K562 (cell line): Measurements from ENCODE around the gene HOXC10. TPM values are rescaled to one million over a fixed set of nuclear protein-coding genes. Genes with fewer than 3 reads are reported as not detected.

Source experiments
- ATAC-seq: fragments of 200-7000 bp; cut with Tn5 transposase; 3 replicates; pipeline ENCODE4 v1.9.1; 2020; ENCODE audit warnings: moderate library complexity
- BruUV-seq: library from RNA; stranded (reverse); fragments of 400-500 nt; replicated peaks from 2 replicates; lab custom pipeline; 2021; lab: Mats Ljungman, UMichigan
- CTCF ChIA-PET: fragments of 300-600 bp; formaldehyde crosslinking; extraction: SDS; loops from one replicate; lab custom pipeline; 2021; ENCODE audit warnings: low intra/inter-chr PET ratio; lab: Yijun Ruan, JAX
- POLR2A ChIA-PET: fragments of 300-600, 350-650 bp; sonication (Branson Sonifier 250); formaldehyde crosslinking; extraction: SDS; loops from one replicate; lab custom pipeline; 2021; ENCODE audit warnings: antibody characterized with exemption, inconsistent platforms; lab: Yijun Ruan, JAX
- DNase-seq, 4 experiments: peaks; one replicate each; pipeline versions ENCODE4 v3.0.0 to v3.0.0-alpha.2; 2011 to 2018; ENCODE audit warnings: low spot score in 3 of 4, mixed read lengths in 3 of 4; ENCODE audit errors: extremely low read depth in 1 of 4
- FAIRE-seq: peaks from 2 replicates; lab custom pipeline; 2011; peaks lifted over from hg19 to GRCh38; lab: Jason Lieb, UNC
- H2AFZ ChIP-seq: 2 replicates; pipeline ENCODE4 v1.6.0; 2011; ENCODE audit warnings: low read depth, low read length, control low read depth, inconsistent platforms
- H3K27ac ChIP-seq: fragments of 200-600 bp; 3 replicates; pipeline ENCODE4 v1.8.0; 2011; ENCODE audit warnings: low read depth, mild to moderate bottlenecking, control low read depth, inconsistent platforms, low read length, moderate library complexity, mixed read lengths; ENCODE audit errors: extremely low read depth
- H3K27me3 ChIP-seq, 2 experiments: fragments of 300-600 bp in 1 of 2; 2 replicates in 1 of 2; 3 replicates in 1 of 2; pipeline versions ENCODE4 v1.6.0 to v1.8.0; 2011; ENCODE audit warnings: inconsistent platforms in 2 of 2, low read length in 2 of 2, mild to moderate bottlenecking in 1 of 2, mixed read lengths in 1 of 2, moderate library complexity in 1 of 2; ENCODE audit not compliant: control insufficient read depth in 2 of 2, insufficient read depth in 2 of 2
- H3K36me3 ChIP-seq: fragments of 300-600 bp; 3 replicates; pipeline ENCODE4 v1.8.0; 2011; ENCODE audit warnings: mild to moderate bottlenecking, low read length, inconsistent platforms; ENCODE audit not compliant: control insufficient read depth, insufficient read depth
- H3K4me1 ChIP-seq, 2 experiments: fragments of 200-600 bp in 1 of 2; replicated peaks in 1 of 2; 2 replicates in 1 of 2; 3 replicates in 1 of 2; pipeline versions ENCODE4 v1.5.1 to v1.8.0; 2011; ENCODE audit warnings: inconsistent platforms in 2 of 2, low read length in 2 of 2, mild to moderate bottlenecking in 1 of 2, mixed read lengths in 1 of 2, moderate library complexity in 1 of 2; ENCODE audit not compliant: control insufficient read depth in 2 of 2, insufficient read depth in 2 of 2
- H3K4me2 ChIP-seq: 2 replicates; pipeline ENCODE4 v1.6.1; 2011; ENCODE audit warnings: low read length, control low read depth, inconsistent platforms, mixed read lengths; ENCODE audit not compliant: insufficient read depth
- H3K4me3 ChIP-seq: fragments of 200-600 bp; sonication (generic), shearing (Covaris generic); 2 replicates; pipeline ENCODE4 v1.5.1; 2016; ENCODE audit warnings: control low read depth, inconsistent platforms
- H3K79me2 ChIP-seq: fragments of 200-600 bp; 3 replicates; pipeline ENCODE4 v1.8.0; 2011; ENCODE audit warnings: low read length, inconsistent platforms; ENCODE audit not compliant: control insufficient read depth, insufficient read depth
- H3K9ac ChIP-seq, 2 experiments: 2 replicates each; pipeline versions ENCODE4 v1.6.0 to v1.6.1; 2011; ENCODE audit warnings: low read depth in 2 of 2, low read length in 2 of 2, control low read depth in 1 of 2, inconsistent platforms in 1 of 2, mild to moderate bottlenecking in 1 of 2, mixed read lengths in 1 of 2; ENCODE audit not compliant: insufficient read depth in 1 of 2
- H3K9me1 ChIP-seq: one replicate; pipeline ENCODE4 v1.6.0; 2011; ENCODE audit warnings: inconsistent platforms, mild to moderate bottlenecking, low read length, moderate library complexity; ENCODE audit not compliant: control insufficient read depth, insufficient read depth
- H3K9me3 ChIP-seq: replicated peaks from 2 replicates; pipeline ENCODE4 v1.5.1; 2011; ENCODE audit warnings: low read depth, low read length, inconsistent platforms; ENCODE audit not compliant: control insufficient read depth, insufficient read depth
- H4K20me1 ChIP-seq: replicated peaks from 2 replicates; pipeline ENCODE4 v1.6.1; 2011; ENCODE audit warnings: low read length, inconsistent platforms, mixed read lengths; ENCODE audit not compliant: control insufficient read depth, insufficient read depth
- RBM17 ChIP-seq: fragments of 200-400 bp; formaldehyde crosslinking; IDR thresholded peaks from 2 replicates; pipeline ENCODE4 v1.6.1; 2017; ENCODE audit warnings: low read depth, mild to moderate bottlenecking, low read length, borderline replicate concordance
- WGBS: fragments of 100-300 bp; shearing (Covaris generic); methylation state at CpG from one replicate; pipeline ENCODE4 v1.1.6; 2016; ENCODE audit warnings: low coverage, mixed read lengths; ENCODE audit not compliant: insufficient coverage; ENCODE audit errors: missing lambda C conversion rate; 5-methylcytosine and 5-hydroxymethylcytosine counted together
- in situ Hi-C: fragments of 300-500 bp; cut with MboI; formaldehyde crosslinking; loops from 4 replicates; pipeline ENCODE4 v1.15.0; 2018; ENCODE audit warnings: inconsistent platforms, mixed read lengths
- intact Hi-C: fragments of 100-400 bp; cut with micrococcal nuclease; formaldehyde crosslinking; loops from 2 replicates; pipeline ENCODE4 v1.14.2; 2022
- polyA plus RNA-seq, 8 experiments: library from polyadenylated mRNA; depleted of rRNA in 4 of 8; stranded (reverse) in 5 of 8; unstranded in 3 of 8; fragments of >200 nt; fragmentation: Nextera tagmentation in 2 of 8; fragmentation: Illumina TruSeq in 1 of 8; extraction: Ambion mirVana in 2 of 8; extraction: Trizol in 1 of 8; gene quantifications; 2 replicates each; pipeline versions ENCODE4 v1.2.1 to v1.2.3, GENCODE V29; 2011 to 2014; ENCODE audit warnings: inconsistent platforms in 1 of 8, missing spikeins in 1 of 8
- total RNA-seq, 7 experiments: library from RNA; depleted of rRNA in 6 of 7; stranded (reverse); fragments of >200 nt in 6 of 7; fragmentation: Illumina TruSeq in 2 of 7; extraction: Trizol in 2 of 7; gene quantifications; 2 replicates each; pipeline versions ENCODE4 v1.2.1 to v1.2.3, GENCODE V29; 2011 to 2021; ENCODE audit warnings: low replicate concordance in 1 of 7
- TF ChIP-seq, protein P1 (sequence below), 2 experiments: fragments of 450-650 bp; formaldehyde crosslinking in 1 of 2; IDR thresholded peaks; 2 replicates each; pipeline versions ENCODE4 v1.4.0 to v1.6.1; 2014 to 2020; ENCODE audit warnings: mild to moderate bottlenecking in 2 of 2, borderline replicate concordance in 1 of 2, low read depth in 1 of 2

The HOXC10 gene
- total and polyA plus RNA-seq, 9 of the 15 experiments (the other 6 are each of a cell fraction or from before 2014, with no cell fraction given): 0.13 to 0.77 (median 0.35) TPM; not detected in 2

GRCh38 chr12:53942467-53942997, 42.4 kb upstream of the HOXC10 start:
- H3K27ac ChIP-seq: no peak overlapping the region
- TF ChIP-seq, protein P1, sequence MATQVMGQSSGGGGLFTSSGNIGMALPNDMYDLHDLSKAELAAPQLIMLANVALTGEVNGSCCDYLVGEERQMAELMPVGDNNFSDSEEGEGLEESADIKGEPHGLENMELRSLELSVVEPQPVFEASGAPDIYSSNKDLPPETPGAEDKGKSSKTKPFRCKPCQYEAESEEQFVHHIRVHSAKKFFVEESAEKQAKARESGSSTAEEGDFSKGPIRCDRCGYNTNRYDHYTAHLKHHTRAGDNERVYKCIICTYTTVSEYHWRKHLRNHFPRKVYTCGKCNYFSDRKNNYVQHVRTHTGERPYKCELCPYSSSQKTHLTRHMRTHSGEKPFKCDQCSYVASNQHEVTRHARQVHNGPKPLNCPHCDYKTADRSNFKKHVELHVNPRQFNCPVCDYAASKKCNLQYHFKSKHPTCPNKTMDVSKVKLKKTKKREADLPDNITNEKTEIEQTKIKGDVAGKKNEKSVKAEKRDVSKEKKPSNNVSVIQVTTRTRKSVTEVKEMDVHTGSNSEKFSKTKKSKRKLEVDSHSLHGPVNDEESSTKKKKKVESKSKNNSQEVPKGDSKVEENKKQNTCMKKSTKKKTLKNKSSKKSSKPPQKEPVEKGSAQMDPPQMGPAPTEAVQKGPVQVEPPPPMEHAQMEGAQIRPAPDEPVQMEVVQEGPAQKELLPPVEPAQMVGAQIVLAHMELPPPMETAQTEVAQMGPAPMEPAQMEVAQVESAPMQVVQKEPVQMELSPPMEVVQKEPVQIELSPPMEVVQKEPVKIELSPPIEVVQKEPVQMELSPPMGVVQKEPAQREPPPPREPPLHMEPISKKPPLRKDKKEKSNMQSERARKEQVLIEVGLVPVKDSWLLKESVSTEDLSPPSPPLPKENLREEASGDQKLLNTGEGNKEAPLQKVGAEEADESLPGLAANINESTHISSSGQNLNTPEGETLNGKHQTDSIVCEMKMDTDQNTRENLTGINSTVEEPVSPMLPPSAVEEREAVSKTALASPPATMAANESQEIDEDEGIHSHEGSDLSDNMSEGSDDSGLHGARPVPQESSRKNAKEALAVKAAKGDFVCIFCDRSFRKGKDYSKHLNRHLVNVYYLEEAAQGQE (IDR thresholded peaks at IDR 0.05; ENCODE audit: borderline replicate concordance): peak; percentile 25; the same call in 1 of the 2 replicates
- TF ChIP-seq, protein P1 (CRISPR knock-in tag; IDR thresholded peaks at IDR 0.05; ENCODE audit: low read depth): no peak
- no peak for TF ChIP-seq RBM17
- no peak overlapping the region for H2AFZ ChIP-seq
- POLR2A ChIA-PET: no interaction called here
- no peak for FAIRE-seq
- no peak for ATAC-seq
- CTCF ChIA-PET: no interaction called here
- no peak overlapping the region for H3K9ac ChIP-seq
- in situ Hi-C loops: no loop called here
- no peak overlapping the region for H3K4me3 ChIP-seq
- intact Hi-C loops: no loop called here
- 18% methylated on average over 2 of the region's 2 CpGs for WGBS
- H3K79me2 ChIP-seq: no peaks in the 10 kb centered on the region
- H3K4me2 ChIP-seq: no peak overlapping the region
- no peaks in the 10 kb centered on the region for H4K20me1 ChIP-seq
- peaks cover 23 to 52% of the 10 kb centered on the region in 2 experiments for H3K27me3 ChIP-seq
- no peaks in the 10 kb centered on the region for H3K9me3 ChIP-seq
- H3K9me1 ChIP-seq: no peaks in the 10 kb centered on the region
- peaks cover 0 to 29% of the 10 kb centered on the region in 2 experiments; a peak in 2 of 5 replicates for H3K4me1 ChIP-seq
- BruUV-seq: no TSS peak
- no peaks in the 10 kb centered on the region for H3K36me3 ChIP-seq
- no peak for DNase-seq
